Epithelial cell of esophagus (primary cell): ENCODE results near the gene KPTN.
A peak's percentile ranks its signal among the peaks of the same experiment; 100 is the strongest.

ENCODE experiments used
- DNase-seq: peaks from one replicate; pipeline ENCODE4 v3.0.0; 2010; ENCODE audit warnings: low read depth
- H3K4me3 ChIP-seq: 2 replicates; pipeline ENCODE4 v1.5.1; 2011; ENCODE audit warnings: mild to moderate bottlenecking, low read length, control low read depth
- CTCF ChIP-seq: IDR thresholded peaks from 2 replicates; pipeline ENCODE4 v1.5.1; 2011; ENCODE audit warnings: low read depth, mild to moderate bottlenecking, low read length, control low read depth, inconsistent platforms; ENCODE audit not compliant: insufficient read depth; ENCODE audit errors: missing control alignments

The KPTN gene

GRCh38 chr19:47428177-47428894 lies 55.7 kb downstream of the KPTN start:
- H3K4me3 ChIP-seq: no peak overlapping the region
- DNase-seq: peak; percentile 100
- no peak for TF ChIP-seq CTCF

GRCh38 chr19:47427241-47428176 lies 56.5 kb downstream of the KPTN start:
- TF ChIP-seq CTCF: peak; percentile 94
- no peak overlapping the region for H3K4me3 ChIP-seq
- DNase-seq: peak; percentile 66
